ENCODE data around the gene MYB.

MYB gene

GRCh38 chr6:135219346-135219745 lies 38.2 kb downstream of the MYB start:
- no peak for DNase-seq (ENCODE audit: low read depth in 4 of 4, low spot score in 1 of 4)

GRCh38 chr6:135221042-135221441 lies 39.9 kb downstream of the MYB start:
- no peak for DNase-seq (ENCODE audit: low read depth in 4 of 4, low spot score in 1 of 4)

GRCh38 chr6:135221505-135221904 lies 40.4 kb downstream of the MYB start:
- no peak for DNase-seq (ENCODE audit: low read depth in 4 of 4, low spot score in 1 of 4)

- no peak for DNase-seq (ENCODE audit: low read depth in 4 of 4, low spot score in 1 of 4)
Measured at GRCh38 chr6:135222623-135223022, 41.5 kb downstream of the MYB start.

- no peak for DNase-seq (ENCODE audit: low read depth in 4 of 4, low spot score in 1 of 4)
Measured at GRCh38 chr6:135224037-135224647, 43.0 kb downstream of the MYB start.

GRCh38 chr6:135225911-135226310 lies 44.8 kb downstream of the MYB start:
- DNase-seq (ENCODE audit: low read depth in 4 of 4, low spot score in 1 of 4) = no peak

- DNase-seq (ENCODE audit: low read depth in 4 of 4, low spot score in 1 of 4) = no peak
Measured at GRCh38 chr6:135226537-135226936, 45.4 kb downstream of the MYB start.

GRCh38 chr6:135227349-135227748 lies 46.2 kb downstream of the MYB start:
- DNase-seq (ENCODE audit: low read depth in 4 of 4, low spot score in 1 of 4) = no peak

- no peak for DNase-seq (ENCODE audit: low read depth in 4 of 4, low spot score in 1 of 4)
Measured at GRCh38 chr6:135227758-135228157, 46.6 kb downstream of the MYB start.

- no peak for DNase-seq (ENCODE audit: low read depth in 4 of 4, low spot score in 1 of 4)
Measured at GRCh38 chr6:135228486-135228885, 47.4 kb downstream of the MYB start.

- no peak for DNase-seq (ENCODE audit: low read depth in 4 of 4, low spot score in 1 of 4)
Measured at GRCh38 chr6:135229996-135230395, 48.9 kb downstream of the MYB start.

- no peak for DNase-seq (ENCODE audit: low read depth in 4 of 4, low spot score in 1 of 4)
Measured at GRCh38 chr6:135230711-135231468, 49.8 kb downstream of the MYB start.

- no peak for DNase-seq (ENCODE audit: low read depth in 4 of 4, low spot score in 1 of 4)
Measured at GRCh38 chr6:135231469-135231844, 50.3 kb downstream of the MYB start.

- DNase-seq (ENCODE audit: low read depth in 4 of 4, low spot score in 1 of 4) = no peak
Measured at GRCh38 chr6:135233686-135234491, 52.8 kb downstream of the MYB start.

GRCh38 chr6:135234492-135234780 lies 53.3 kb downstream of the MYB start:
- DNase-seq (ENCODE audit: low read depth in 4 of 4, low spot score in 1 of 4) = no peak

GRCh38 chr6:135235716-135236115 lies 54.6 kb downstream of the MYB start:
- DNase-seq (ENCODE audit: low read depth in 4 of 4, low spot score in 1 of 4) = no peak

GRCh38 chr6:135236319-135236718 lies 55.2 kb downstream of the MYB start:
- no peak for DNase-seq (ENCODE audit: low read depth in 4 of 4, low spot score in 1 of 4)

GRCh38 chr6:135236732-135237131 lies 55.6 kb downstream of the MYB start:
- DNase-seq (ENCODE audit: low read depth in 4 of 4, low spot score in 1 of 4) = no peak

GRCh38 chr6:135240711-135241110 lies 59.6 kb downstream of the MYB start:
- no peak for DNase-seq (ENCODE audit: low read depth in 4 of 4, low spot score in 1 of 4)

- no peak for DNase-seq (ENCODE audit: low read depth in 4 of 4, low spot score in 1 of 4)
Measured at GRCh38 chr6:135243871-135244796, 63.0 kb downstream of the MYB start.

GRCh38 chr6:135244805-135245204 lies 63.7 kb downstream of the MYB start:
- no peak for DNase-seq (ENCODE audit: low read depth in 4 of 4, low spot score in 1 of 4)

Data from stimulated activated CD4-positive, alpha-beta T cell treated with anti-CD3 and anti-CD28 coated beads, Interleukin-1b, Interleukin-23, amount 100 ng/mL, for 24 hours (primary cell).